Measurements from ENCODE around the gene TNK2.
"Not testable (repeated sequence)": the region's sequence is repeated elsewhere in the genome, so short reads cannot be mapped to it uniquely, and the experiment has no call there.

TNK2 gene

GRCh38 chr3:195873281-195873887 is 35.0 kb downstream of the TNK2 start:
- Histone ChIP-seq H3K9me3 (ENCODE audit: insufficient read depth, low read length) (no peaks in the 10 kb centered on the region), H3K27me3 (ENCODE audit: insufficient read depth, insufficient read length) (no peaks in the 10 kb centered on the region), H3K36me3 (ENCODE audit: insufficient read depth, insufficient read length, low read length) (peaks cover 80% of the 10 kb centered on the region), H3K9ac (ENCODE audit: insufficient read length, low read depth) (no peak overlapping the region), H3K4me3 (ENCODE audit: insufficient read length, low read depth) (no peak overlapping the region), H3K4me1 (ENCODE audit: insufficient read depth, insufficient read length) (peaks cover 10% of the 10 kb centered on the region)
- no peak for TF ChIP-seq SUZ12 (IDR thresholded peaks at IDR 0.05; ENCODE audit: extremely low read depth, insufficient read depth, insufficient read length)
- no peak for TF ChIP-seq ZNF274 (IDR thresholded peaks at IDR 0.05; ENCODE audit: low read depth, low read length)
- TF ChIP-seq YY1 (IDR thresholded peaks at IDR 0.05; ENCODE audit: insufficient read depth, insufficient read length): no peak
- no peak for DNase-seq (ENCODE audit: low read depth, low spot score)

GRCh38 chr3:195872800-195873199 is 35.6 kb downstream of the TNK2 start:
- Histone ChIP-seq H3K36me3 (ENCODE audit: insufficient read depth, insufficient read length, low read length) (peaks cover 79% of the 10 kb centered on the region), H3K27me3 (ENCODE audit: insufficient read depth, insufficient read length) (no peaks in the 10 kb centered on the region), H3K9me3 (ENCODE audit: insufficient read depth, low read length) (no peaks in the 10 kb centered on the region), H3K4me3 (ENCODE audit: insufficient read length, low read depth) (no peak overlapping the region), H3K4me1 (ENCODE audit: insufficient read depth, insufficient read length) (peaks cover 10% of the 10 kb centered on the region), H3K9ac (ENCODE audit: insufficient read length, low read depth) (no peak overlapping the region)
- TF ChIP-seq YY1 (IDR thresholded peaks at IDR 0.05; ENCODE audit: insufficient read depth, insufficient read length) (no peak), ZNF274 (IDR thresholded peaks at IDR 0.05; ENCODE audit: low read depth, low read length) (no peak), SUZ12 (IDR thresholded peaks at IDR 0.05; ENCODE audit: extremely low read depth, insufficient read depth, insufficient read length) (no peak)
- no peak for DNase-seq (ENCODE audit: low read depth, low spot score)

- peaks cover 78% of the 10 kb centered on the region for H3K36me3 ChIP-seq (ENCODE audit: insufficient read depth, insufficient read length, low read length)
- TF ChIP-seq ZNF274 (IDR thresholded peaks at IDR 0.05; ENCODE audit: low read depth, low read length) (no peak), SUZ12 (IDR thresholded peaks at IDR 0.05; ENCODE audit: extremely low read depth, insufficient read depth, insufficient read length) (no peak), YY1 (IDR thresholded peaks at IDR 0.05; ENCODE audit: insufficient read depth, insufficient read length) (no peak)
- no peaks in the 10 kb centered on the region for H3K27me3 ChIP-seq (ENCODE audit: insufficient read depth, insufficient read length)
- no peak overlapping the region for H3K9ac ChIP-seq (ENCODE audit: insufficient read length, low read depth)
- H3K4me1 ChIP-seq (ENCODE audit: insufficient read depth, insufficient read length): peaks cover 7% of the 10 kb centered on the region
- H3K4me3 ChIP-seq (ENCODE audit: insufficient read length, low read depth): no peak overlapping the region
- H3K9me3 ChIP-seq (ENCODE audit: insufficient read depth, low read length): no peaks in the 10 kb centered on the region
- no peak for DNase-seq (ENCODE audit: low read depth, low spot score)
Observed at GRCh38 chr3:195872097-195872496, 36.3 kb downstream of the TNK2 start.

GRCh38 chr3:195871686-195872085 is 36.7 kb downstream of the TNK2 start:
- not testable (repeated sequence) for H3K9ac ChIP-seq (ENCODE audit: insufficient read length, low read depth); H3K27me3 ChIP-seq (ENCODE audit: insufficient read depth, insufficient read length); H3K9me3 ChIP-seq (ENCODE audit: insufficient read depth, low read length); DNase-seq (ENCODE audit: low read depth, low spot score); H3K4me3 ChIP-seq (ENCODE audit: insufficient read length, low read depth); H3K4me1 ChIP-seq (ENCODE audit: insufficient read depth, insufficient read length)
- peaks cover 78% of the 10 kb centered on the region for H3K36me3 ChIP-seq (ENCODE audit: insufficient read depth, insufficient read length, low read length)

- Histone ChIP-seq H3K9ac (ENCODE audit: insufficient read length, low read depth) (no peak overlapping the region), H3K36me3 (ENCODE audit: insufficient read depth, insufficient read length, low read length) (peaks cover 76% of the 10 kb centered on the region), H3K4me3 (ENCODE audit: insufficient read length, low read depth) (no peak overlapping the region), H3K4me1 (ENCODE audit: insufficient read depth, insufficient read length) (no peaks in the 10 kb centered on the region), H3K9me3 (ENCODE audit: insufficient read depth, low read length) (no peaks in the 10 kb centered on the region), H3K27me3 (ENCODE audit: insufficient read depth, insufficient read length) (no peaks in the 10 kb centered on the region)
- DNase-seq (ENCODE audit: low read depth, low spot score): no peak
- no peak for TF ChIP-seq ZNF274 (IDR thresholded peaks at IDR 0.05; ENCODE audit: low read depth, low read length)
- no peak for TF ChIP-seq SUZ12 (IDR thresholded peaks at IDR 0.05; ENCODE audit: extremely low read depth, insufficient read depth, insufficient read length)
- TF ChIP-seq YY1 (IDR thresholded peaks at IDR 0.05; ENCODE audit: insufficient read depth, insufficient read length): no peak
Observed at GRCh38 chr3:195870937-195871336, 37.4 kb downstream of the TNK2 start.

- no peaks in the 10 kb centered on the region for H3K9me3 ChIP-seq (ENCODE audit: insufficient read depth, low read length)
- no peak for DNase-seq (ENCODE audit: low read depth, low spot score)
- peaks cover 75% of the 10 kb centered on the region for H3K36me3 ChIP-seq (ENCODE audit: insufficient read depth, insufficient read length, low read length)
- no peaks in the 10 kb centered on the region for H3K4me1 ChIP-seq (ENCODE audit: insufficient read depth, insufficient read length)
- no peaks in the 10 kb centered on the region for H3K27me3 ChIP-seq (ENCODE audit: insufficient read depth, insufficient read length)
- no peak overlapping the region for H3K9ac ChIP-seq (ENCODE audit: insufficient read length, low read depth)
- TF ChIP-seq SUZ12 (IDR thresholded peaks at IDR 0.05; ENCODE audit: extremely low read depth, insufficient read depth, insufficient read length): no peak
- no peak overlapping the region for H3K4me3 ChIP-seq (ENCODE audit: insufficient read length, low read depth)
Observed at GRCh38 chr3:195870442-195870841, 37.9 kb downstream of the TNK2 start.

GRCh38 chr3:195869413-195870001 is 38.8 kb downstream of the TNK2 start:
- Histone ChIP-seq H3K27me3 (ENCODE audit: insufficient read depth, insufficient read length) (no peaks in the 10 kb centered on the region), H3K4me3 (ENCODE audit: insufficient read length, low read depth) (no peak overlapping the region), H3K36me3 (ENCODE audit: insufficient read depth, insufficient read length, low read length) (peaks cover 76% of the 10 kb centered on the region), H3K9ac (ENCODE audit: insufficient read length, low read depth) (peak overlapping the region; percentile 50), H3K9me3 (ENCODE audit: insufficient read depth, low read length) (no peaks in the 10 kb centered on the region), H3K4me1 (ENCODE audit: insufficient read depth, insufficient read length) (no peaks in the 10 kb centered on the region)
- no peak for DNase-seq (ENCODE audit: low read depth, low spot score)
- TF ChIP-seq ZNF274 (IDR thresholded peaks at IDR 0.05; ENCODE audit: low read depth, low read length) (no peak), YY1 (IDR thresholded peaks at IDR 0.05; ENCODE audit: insufficient read depth, insufficient read length) (no peak), SUZ12 (IDR thresholded peaks at IDR 0.05; ENCODE audit: extremely low read depth, insufficient read depth, insufficient read length) (no peak)
